ENCODE results near the gene CCBE1.
"Not testable (repeated sequence)": the region's sequence is repeated elsewhere in the genome, so short reads cannot be mapped to it uniquely, and the experiment has no call there.

Gene CCBE1

GRCh38 chr18:59650266-59650820 lies 46.9 kb downstream of the CCBE1 start:
- no peak for DNase-seq

GRCh38 chr18:59649591-59649990 lies 47.6 kb downstream of the CCBE1 start:
- no peak for DNase-seq

- not testable (repeated sequence) for DNase-seq
These were observed 48.8 kb downstream of the CCBE1 start for GRCh38 chr18:59648469-59648868.

GRCh38 chr18:59646963-59647307 lies 50.3 kb downstream of the CCBE1 start:
- no peak for DNase-seq

GRCh38 chr18:59646228-59646962 lies 50.8 kb downstream of the CCBE1 start:
- DNase-seq = peak; percentile 2

- no peak for DNase-seq
These were observed 53.5 kb downstream of the CCBE1 start for GRCh38 chr18:59643740-59644139.

- DNase-seq = no peak
These were observed 56.5 kb downstream of the CCBE1 start for GRCh38 chr18:59640721-59641120.

- DNase-seq = no peak
These were observed 57.4 kb downstream of the CCBE1 start for GRCh38 chr18:59639821-59640220.

- DNase-seq = no peak
These were observed 58.1 kb downstream of the CCBE1 start for GRCh38 chr18:59639136-59639535.

- DNase-seq = no peak
These were observed 63.2 kb downstream of the CCBE1 start for GRCh38 chr18:59633961-59634485.

- DNase-seq = no peak
These were observed 63.9 kb downstream of the CCBE1 start for GRCh38 chr18:59633317-59633716.

- peak; percentile 31 for DNase-seq
These were observed 65.5 kb downstream of the CCBE1 start for GRCh38 chr18:59631583-59632181.

GRCh38 chr18:59629894-59630293 lies 67.3 kb downstream of the CCBE1 start:
- no peak for DNase-seq

GRCh38 chr18:59628995-59629394 lies 68.2 kb downstream of the CCBE1 start:
- DNase-seq = no peak

GRCh38 chr18:59627414-59627813 lies 69.8 kb downstream of the CCBE1 start:
- no peak for DNase-seq

- no peak for DNase-seq
These were observed 72.9 kb downstream of the CCBE1 start for GRCh38 chr18:59624369-59624765.

- DNase-seq = no peak
These were observed 73.5 kb downstream of the CCBE1 start for GRCh38 chr18:59623456-59624368.

- no peak for DNase-seq
These were observed 76.2 kb downstream of the CCBE1 start for GRCh38 chr18:59621027-59621426.

- DNase-seq = no peak
These were observed 76.8 kb downstream of the CCBE1 start for GRCh38 chr18:59620381-59620780.

- no peak for DNase-seq
These were observed 77.4 kb downstream of the CCBE1 start for GRCh38 chr18:59619816-59620215.

- DNase-seq = no peak
These were observed 79.7 kb downstream of the CCBE1 start for GRCh38 chr18:59617468-59617932.

GRCh38 chr18:59616501-59616900 lies 80.7 kb downstream of the CCBE1 start:
- no peak for DNase-seq

- no peak for DNase-seq
These were observed 83.3 kb downstream of the CCBE1 start for GRCh38 chr18:59613903-59614302.

Measured in hematopoietic multipotent progenitor cell treated with erythropoietin and hydrocortisone succinate and interleukin-3 and kit ligand, for 4 days (in vitro differentiated cells).